ENCODE data around the gene SLC25A21. TPM values are rescaled to one million over a fixed set of nuclear protein-coding genes. Genes with fewer than 3 reads are reported as not detected.

SLC25A21 gene
- total and polyA plus RNA-seq, 8 donors, result 0.40 to 5.4 (median 1.3) TPM; not detected in 2

DNA sequence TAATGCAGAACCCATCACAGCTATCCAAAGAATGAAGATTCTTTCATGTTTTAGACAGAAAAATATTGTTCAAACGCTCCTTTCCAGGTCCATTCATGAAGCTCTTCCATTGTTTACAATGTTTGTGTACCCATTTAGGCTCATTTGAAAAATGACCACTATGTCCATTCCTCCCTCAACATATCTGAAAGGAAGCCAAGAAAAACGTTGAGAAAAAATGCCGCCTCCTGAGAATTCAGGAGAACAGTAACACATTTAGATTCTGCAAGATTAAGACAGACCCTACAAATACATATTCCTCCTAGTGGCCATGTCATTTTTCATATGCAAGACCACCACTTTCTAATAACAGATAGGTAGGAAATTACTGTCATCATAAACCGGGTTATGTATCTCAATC lies 124.4 kb downstream of the SLC25A21 start:
- intact Hi-C loops (cut with DNase I; ENCODE audit: low total_unique reads), result no loop called here
- peaks cover 0 to 16% (median 0%) of the 10 kb centered on the region in 4 donors for H3K4me1 ChIP-seq
- H3K4me3 ChIP-seq, result no peak overlapping the region
- no peak overlapping the region for H3K27ac ChIP-seq
- no peaks in the 10 kb centered on the region for H3K36me3 ChIP-seq
- DNase-seq, result no peak
- 59 to 69% (median 60%) methylated on average over 4 of the region's 4 CpGs for WGBS, 5 donors
- TF ChIP-seq EP300 (IDR thresholded peaks at IDR 0.05) (no peak), POLR2AphosphoS5 (IDR thresholded peaks at IDR 0.05) (no peak), POLR2A (IDR thresholded peaks at IDR 0.05) (no peak)
- TF ChIP-seq, protein P1, sequence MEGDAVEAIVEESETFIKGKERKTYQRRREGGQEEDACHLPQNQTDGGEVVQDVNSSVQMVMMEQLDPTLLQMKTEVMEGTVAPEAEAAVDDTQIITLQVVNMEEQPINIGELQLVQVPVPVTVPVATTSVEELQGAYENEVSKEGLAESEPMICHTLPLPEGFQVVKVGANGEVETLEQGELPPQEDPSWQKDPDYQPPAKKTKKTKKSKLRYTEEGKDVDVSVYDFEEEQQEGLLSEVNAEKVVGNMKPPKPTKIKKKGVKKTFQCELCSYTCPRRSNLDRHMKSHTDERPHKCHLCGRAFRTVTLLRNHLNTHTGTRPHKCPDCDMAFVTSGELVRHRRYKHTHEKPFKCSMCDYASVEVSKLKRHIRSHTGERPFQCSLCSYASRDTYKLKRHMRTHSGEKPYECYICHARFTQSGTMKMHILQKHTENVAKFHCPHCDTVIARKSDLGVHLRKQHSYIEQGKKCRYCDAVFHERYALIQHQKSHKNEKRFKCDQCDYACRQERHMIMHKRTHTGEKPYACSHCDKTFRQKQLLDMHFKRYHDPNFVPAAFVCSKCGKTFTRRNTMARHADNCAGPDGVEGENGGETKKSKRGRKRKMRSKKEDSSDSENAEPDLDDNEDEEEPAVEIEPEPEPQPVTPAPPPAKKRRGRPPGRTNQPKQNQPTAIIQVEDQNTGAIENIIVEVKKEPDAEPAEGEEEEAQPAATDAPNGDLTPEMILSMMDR (IDR thresholded peaks at IDR 0.05), result no peak
- H3K27me3 ChIP-seq, result no peaks in the 10 kb centered on the region
- H3K9me3 ChIP-seq, result no peaks in the 10 kb centered on the region

DNA sequence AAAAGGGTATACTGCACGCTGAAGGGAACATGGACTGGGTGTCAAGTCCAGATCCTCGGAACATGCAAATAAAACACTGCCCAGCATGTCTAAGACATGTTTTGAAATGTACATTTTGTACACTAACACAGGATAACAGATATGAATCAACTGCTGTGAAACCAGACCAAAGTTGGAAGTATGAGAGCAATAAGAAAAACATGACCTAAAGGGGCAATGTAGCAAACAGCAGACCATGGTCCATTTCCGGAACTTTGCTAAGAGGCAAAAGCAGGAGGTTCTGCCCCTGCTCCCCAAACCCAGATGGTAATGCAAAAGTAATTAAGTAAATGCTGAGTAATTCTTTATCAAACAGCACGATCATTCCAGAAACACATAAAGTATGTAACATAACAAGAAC lies 125.2 kb downstream of the SLC25A21 start:
- Histone ChIP-seq H3K36me3 (no peaks in the 10 kb centered on the region), H3K4me3 (no peak overlapping the region), H3K27me3 (no peaks in the 10 kb centered on the region), H3K27ac (no peak overlapping the region), H3K4me1 (peaks cover 0 to 16% (median 0%) of the 10 kb centered on the region in 4 donors), H3K9me3 (no peaks in the 10 kb centered on the region)
- no peak for DNase-seq
- intact Hi-C loops (cut with DNase I; ENCODE audit: low total_unique reads), result no loop called here
- no peak for TF ChIP-seq POLR2AphosphoS5 (IDR thresholded peaks at IDR 0.05)
- TF ChIP-seq POLR2A (IDR thresholded peaks at IDR 0.05), result no peak
- no peak for TF ChIP-seq EP300 (IDR thresholded peaks at IDR 0.05)
- TF ChIP-seq, protein P1 (IDR thresholded peaks at IDR 0.05), result no peak
- 79 to 91% (median 81%) methylated on average over 4 of the region's 4 CpGs for WGBS, 5 donors

DNA sequence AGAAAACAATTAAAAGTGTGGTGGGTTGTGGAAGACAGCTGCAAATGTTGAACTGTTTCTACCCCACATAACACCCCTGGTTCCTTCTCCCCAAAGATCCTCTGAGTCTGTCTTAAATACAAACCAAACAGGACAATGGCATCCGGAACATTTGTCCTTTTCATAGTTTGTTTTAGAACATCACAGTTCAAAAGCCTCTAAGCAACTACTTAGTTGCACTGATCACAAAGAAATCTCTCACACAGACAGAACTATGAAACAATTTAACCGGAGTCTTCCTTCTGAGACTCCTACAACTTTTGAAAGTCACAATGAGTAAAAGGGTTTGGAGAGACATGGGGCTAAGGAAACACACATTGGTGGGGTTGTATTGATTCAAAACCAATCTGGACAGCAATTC lies 125.6 kb downstream of the SLC25A21 start:
- H3K36me3 ChIP-seq, result no peaks in the 10 kb centered on the region
- intact Hi-C loops (cut with DNase I; ENCODE audit: low total_unique reads), result no loop called here
- peaks cover 0 to 16% (median 0%) of the 10 kb centered on the region in 4 donors for H3K4me1 ChIP-seq
- H3K27me3 ChIP-seq, result no peaks in the 10 kb centered on the region
- H3K4me3 ChIP-seq, result no peak overlapping the region
- no peak overlapping the region for H3K27ac ChIP-seq
- no peak for TF ChIP-seq POLR2AphosphoS5 (IDR thresholded peaks at IDR 0.05)
- TF ChIP-seq, protein P1 (IDR thresholded peaks at IDR 0.05), result no peak
- TF ChIP-seq EP300 (IDR thresholded peaks at IDR 0.05), result no peak
- no peak for TF ChIP-seq POLR2A (IDR thresholded peaks at IDR 0.05)
- no peak for DNase-seq
- WGBS, 5 donors, result 61 to 76% (median 66%) methylated on average over 2 of the region's 2 CpGs
- no peaks in the 10 kb centered on the region for H3K9me3 ChIP-seq

DNA sequence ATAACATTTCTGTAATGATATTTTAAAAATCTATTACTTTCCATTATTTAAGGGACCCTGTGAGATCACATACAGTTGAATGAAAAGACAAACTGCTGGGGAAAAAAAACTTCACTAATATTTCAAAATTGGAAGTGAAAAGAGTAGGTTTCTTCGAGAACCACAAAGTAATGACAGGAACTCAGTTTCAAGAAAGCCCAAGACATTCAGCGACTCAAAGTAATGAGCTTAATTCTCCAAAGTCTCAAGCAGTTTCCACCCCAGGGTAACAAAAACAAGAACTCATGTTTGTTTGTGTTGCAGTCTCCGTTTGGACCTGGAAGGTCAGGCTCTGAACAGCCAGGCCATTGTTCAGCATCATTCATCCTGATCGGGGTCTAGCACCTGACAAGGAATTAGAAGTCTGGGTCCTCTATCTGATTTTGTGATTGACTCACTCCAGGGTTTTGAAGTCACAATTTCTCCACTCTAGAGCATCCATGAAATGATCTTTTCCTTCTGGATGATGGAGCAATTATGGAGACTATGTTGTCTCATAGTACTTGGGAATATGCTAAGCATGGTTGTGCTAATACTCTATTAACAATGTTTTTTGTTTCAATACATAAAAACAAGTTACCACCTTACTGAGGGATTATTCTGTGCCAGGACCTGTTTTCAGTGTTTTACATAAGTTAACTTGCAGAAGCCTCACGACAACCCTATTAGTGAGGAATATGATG lies 126.9 kb downstream of the SLC25A21 start:
- Histone ChIP-seq H3K27ac (no peak overlapping the region), H3K27me3 (no peaks in the 10 kb centered on the region), H3K4me1 (peaks cover 0 to 16% (median 0%) of the 10 kb centered on the region in 4 donors), H3K9me3 (no peaks in the 10 kb centered on the region), H3K4me3 (no peak overlapping the region), H3K36me3 (no peaks in the 10 kb centered on the region)
- 74 to 81% (median 78%) methylated on average over 5 of the region's 5 CpGs for WGBS, 5 donors
- intact Hi-C loops (cut with DNase I; ENCODE audit: low total_unique reads), result no loop called here
- TF ChIP-seq EP300 (IDR thresholded peaks at IDR 0.05) (no peak), POLR2AphosphoS5 (IDR thresholded peaks at IDR 0.05) (no peak), POLR2A (IDR thresholded peaks at IDR 0.05) (no peak)
- TF ChIP-seq, protein P1 (IDR thresholded peaks at IDR 0.05), result no peak
- no peak for DNase-seq

Data from stomach (tissue), 9 donors.